ENCODE measurements around the gene NDEL1.
A peak's percentile ranks its signal among the peaks of the same experiment; 100 is the strongest.

The NDEL1 gene

GRCh38 chr17:8413328-8413727 lies 22.4 kb upstream of the NDEL1 start:
- no peak for DNase-seq (ENCODE audit: low read depth in 2 of 3, low spot score in 1 of 3)

- DNase-seq (ENCODE audit: low read depth in 2 of 3, low spot score in 1 of 3): no peak
Measured at GRCh38 chr17:8413938-8414337, 21.7 kb upstream of the NDEL1 start.

GRCh38 chr17:8417806-8418205 lies 17.9 kb upstream of the NDEL1 start:
- DNase-seq (ENCODE audit: low read depth in 2 of 3, low spot score in 1 of 3): no peak

- no peak for DNase-seq (ENCODE audit: low read depth in 2 of 3, low spot score in 1 of 3)
Measured at GRCh38 chr17:8418471-8418870, 17.2 kb upstream of the NDEL1 start.

GRCh38 chr17:8419305-8419704 lies 16.4 kb upstream of the NDEL1 start:
- no peak for DNase-seq (ENCODE audit: low read depth in 2 of 3, low spot score in 1 of 3)

- no peak for DNase-seq (ENCODE audit: low read depth in 2 of 3, low spot score in 1 of 3)
Measured at GRCh38 chr17:8420041-8420934, 15.4 kb upstream of the NDEL1 start.

GRCh38 chr17:8421571-8421970 lies 14.1 kb upstream of the NDEL1 start:
- no peak for DNase-seq (ENCODE audit: low read depth in 2 of 3, low spot score in 1 of 3)

- DNase-seq (ENCODE audit: low read depth in 2 of 3, low spot score in 1 of 3): no peak
Measured at GRCh38 chr17:8426094-8426720, 9.5 kb upstream of the NDEL1 start.

- DNase-seq (ENCODE audit: low read depth in 2 of 3, low spot score in 1 of 3): no peak
Measured at GRCh38 chr17:8426802-8427201, 8.9 kb upstream of the NDEL1 start.

- DNase-seq (ENCODE audit: low read depth in 2 of 3, low spot score in 1 of 3): no peak
Measured at GRCh38 chr17:8430966-8431365, 4.7 kb upstream of the NDEL1 start.

GRCh38 chr17:8436169-8436843 lies 622 bp downstream of the NDEL1 start:
- peak; percentile 45 to 54 (median 45) for DNase-seq (ENCODE audit: low read depth in 2 of 3, low spot score in 1 of 3)

- no peak for DNase-seq (ENCODE audit: low read depth in 2 of 3, low spot score in 1 of 3)
Measured at GRCh38 chr17:8436844-8437171, 1.1 kb downstream of the NDEL1 start.

- DNase-seq (ENCODE audit: low read depth in 2 of 3, low spot score in 1 of 3): no peak
Measured at GRCh38 chr17:8438441-8438840, 2.8 kb downstream of the NDEL1 start.

GRCh38 chr17:8439681-8440080 lies 4.0 kb downstream of the NDEL1 start:
- DNase-seq (ENCODE audit: low read depth in 2 of 3, low spot score in 1 of 3): no peak

GRCh38 chr17:8441690-8442089 lies 6.0 kb downstream of the NDEL1 start:
- DNase-seq (ENCODE audit: low read depth in 2 of 3, low spot score in 1 of 3): no peak

- no peak for DNase-seq (ENCODE audit: low read depth in 2 of 3, low spot score in 1 of 3)
Measured at GRCh38 chr17:8442310-8442709, 6.6 kb downstream of the NDEL1 start.

GRCh38 chr17:8443756-8444155 lies 8.1 kb downstream of the NDEL1 start:
- no peak for DNase-seq (ENCODE audit: low read depth in 2 of 3, low spot score in 1 of 3)

GRCh38 chr17:8444494-8444893 lies 8.8 kb downstream of the NDEL1 start:
- no peak for DNase-seq (ENCODE audit: low read depth in 2 of 3, low spot score in 1 of 3)

GRCh38 chr17:8445536-8445935 lies 9.9 kb downstream of the NDEL1 start:
- no peak for DNase-seq (ENCODE audit: low read depth in 2 of 3, low spot score in 1 of 3)

GRCh38 chr17:8447799-8448198 lies 12.1 kb downstream of the NDEL1 start:
- no peak for DNase-seq (ENCODE audit: low read depth in 2 of 3, low spot score in 1 of 3)

- no peak for DNase-seq (ENCODE audit: low read depth in 2 of 3, low spot score in 1 of 3)
Measured at GRCh38 chr17:8448310-8448709, 12.6 kb downstream of the NDEL1 start.

GRCh38 chr17:8451933-8452614 lies 16.4 kb downstream of the NDEL1 start:
- DNase-seq (ENCODE audit: low read depth in 2 of 3, low spot score in 1 of 3): no peak
